Adrenal gland (tissue), 12 donors: ENCODE measurements around the gene PRSS12. TPM values are rescaled to one million over a fixed set of nuclear protein-coding genes. Genes with fewer than 3 reads are reported as not detected.
A peak's percentile ranks its signal among the peaks of the same experiment; 100 is the strongest.
"Not testable (repeated sequence)": the region's sequence is repeated elsewhere in the genome, so short reads cannot be mapped to it uniquely, and the experiment has no call there.

Experiments used
- DNase-seq, 7 donors: peaks; one replicate each; pipeline ENCODE4 v3.0.0-alpha.2; 2019 to 2020
- H3K27ac ChIP-seq, 5 donors: fragments of 200-600 bp; sonication (generic) in 4 of 5; 1 replicate in 3 of 5; 2 replicates in 2 of 5; pipeline versions ENCODE4 v1.5.1 to v1.8.0; 2016 to 2020; ENCODE audit warnings: mild to moderate bottlenecking in 1 of 5
- H3K27me3 ChIP-seq: fragments of 200-600 bp; 2 replicates; pipeline ENCODE4 v1.8.0; 2021
- H3K36me3 ChIP-seq, 2 donors: fragments of 200-600 bp; replicated peaks in 1 of 2; 1 replicate in 1 of 2; 2 replicates in 1 of 2; pipeline versions ENCODE4 v1.5.1 to v1.8.0; 2018 to 2022
- H3K4me1 ChIP-seq, 2 donors: fragments of 200-600 bp; replicated peaks in 1 of 2; 1 replicate in 1 of 2; 2 replicates in 1 of 2; pipeline versions ENCODE4 v1.5.1 to v1.8.0; 2018 to 2021
- H3K4me3 ChIP-seq, 4 donors: fragments of 200-600 bp; sonication (generic) in 3 of 4; one replicate each; pipeline ENCODE4 v1.5.1; 2016 to 2018
- H3K9me3 ChIP-seq, 3 donors: fragments of 200-600 bp; sonication (generic) in 1 of 3; replicated peaks in 1 of 3; 1 replicate in 2 of 3; 2 replicates in 1 of 3; pipeline versions ENCODE4 v1.5.1 to v1.8.0; 2016 to 2021
- POLR2A ChIP-seq, 2 donors: fragments of 450-650 bp; IDR thresholded peaks; one replicate each; pipeline ENCODE4 v1.6.1; 2017; ENCODE audit warnings: antibody characterized with exemption in 2 of 2, mild to moderate bottlenecking in 2 of 2, moderate library complexity in 1 of 2
- WGBS, 4 donors: extraction: QIAGEN DNeasy Blood & Tissue Kit in 2 of 4; methylation state at CpG; one replicate each; pipeline versions ENCODE4 v1.1.5 to v1.1.7; 2013 to 2017; 5-methylcytosine and 5-hydroxymethylcytosine counted together
- intact Hi-C, 2 donors: fragments of 100-400 bp; cut with DNase I; formaldehyde crosslinking; loops; one replicate each; pipeline versions ENCODE4 v1.14.1 to v1.15.0; 2022 to 2023
- polyA plus RNA-seq, 3 donors: library from polyadenylated mRNA; stranded (reverse); fragments of 200-250 nt in 2 of 3; fragments of 350-450 nt in 1 of 3; fragmentation: Illumina TruSeq in 1 of 3; extraction: RNeasy Lipid Tissue Mini Kit (QIAGEN cat#74804) in 1 of 3; gene quantifications; one replicate each; pipeline ENCODE4 v1.2.3, GENCODE V29; 2013 to 2014
- total RNA-seq, 9 donors: library from RNA; depleted of rRNA in 4 of 9; stranded (reverse); fragments of >200 nt in 4 of 9; fragments of 120-200 nt in 1 of 9; fragmentation: NEBNext Ultra II Directional in 1 of 9; extraction: Animal tissue kit (Norgen Biotek cat#: 25700) in 1 of 9; gene quantifications; one replicate each; pipeline versions ENCODE4 v1.1.0 to v1.2.4, GENCODE V29; 2013 to 2023
- TF ChIP-seq, protein P1 (sequence below), 6 experiments: fragments of 450-650 bp in 4 of 6; fragments of 200-600 bp in 2 of 6; sonication (generic) in 1 of 6; IDR thresholded peaks; 1 replicate in 5 of 6; 2 replicates in 1 of 6; pipeline versions ENCODE4 v1.5.1 to v1.8.0; 2016 to 2021; ENCODE audit warnings: antibody characterized with exemption in 6 of 6, mild to moderate bottlenecking in 2 of 6, moderate library complexity in 1 of 6
- donor health status: healthy with polysubstance abuse.
- donor health status: Bipolar disorder and iron deficiency.
- donor health status: DM: yes; HTN: yes; CAD: no.
- donor health status: DM: no; HTN: no; CAD: no.
- donor health status: DM: no; HTN: no; CAD: no.
- donor health status: DM: yes; HTN: yes; CAD: no.

Gene PRSS12
- total and polyA plus RNA-seq, 12 donors = 0.07 to 0.89 (median 0.23) TPM; not detected in 3

DNA sequence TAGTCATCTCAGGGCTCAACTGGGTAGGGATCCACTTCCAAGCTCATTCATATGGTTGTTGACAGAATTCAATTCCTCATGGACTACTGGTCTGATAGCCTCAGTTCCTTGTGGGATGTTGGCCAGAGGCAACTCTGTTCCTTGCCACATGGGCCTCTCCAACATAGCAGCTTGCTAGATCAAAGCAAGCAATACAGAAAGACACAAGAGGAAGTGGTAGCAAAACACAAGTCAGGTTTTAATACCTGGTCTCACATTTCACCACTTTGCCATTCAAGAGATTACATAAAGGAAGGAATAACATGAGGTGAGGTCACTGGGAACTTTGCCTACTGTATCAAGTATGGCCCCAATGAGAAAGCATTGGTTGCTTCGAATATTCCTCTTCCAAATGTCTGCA lies 79.2 kb downstream of the PRSS12 start:
- WGBS, 4 donors = 76 to 86% (median 83%) methylated on average over 1 of the region's 1 CpG
- TF ChIP-seq POLR2A (IDR thresholded peaks at IDR 0.05) = no peak
- TF ChIP-seq, protein P1, sequence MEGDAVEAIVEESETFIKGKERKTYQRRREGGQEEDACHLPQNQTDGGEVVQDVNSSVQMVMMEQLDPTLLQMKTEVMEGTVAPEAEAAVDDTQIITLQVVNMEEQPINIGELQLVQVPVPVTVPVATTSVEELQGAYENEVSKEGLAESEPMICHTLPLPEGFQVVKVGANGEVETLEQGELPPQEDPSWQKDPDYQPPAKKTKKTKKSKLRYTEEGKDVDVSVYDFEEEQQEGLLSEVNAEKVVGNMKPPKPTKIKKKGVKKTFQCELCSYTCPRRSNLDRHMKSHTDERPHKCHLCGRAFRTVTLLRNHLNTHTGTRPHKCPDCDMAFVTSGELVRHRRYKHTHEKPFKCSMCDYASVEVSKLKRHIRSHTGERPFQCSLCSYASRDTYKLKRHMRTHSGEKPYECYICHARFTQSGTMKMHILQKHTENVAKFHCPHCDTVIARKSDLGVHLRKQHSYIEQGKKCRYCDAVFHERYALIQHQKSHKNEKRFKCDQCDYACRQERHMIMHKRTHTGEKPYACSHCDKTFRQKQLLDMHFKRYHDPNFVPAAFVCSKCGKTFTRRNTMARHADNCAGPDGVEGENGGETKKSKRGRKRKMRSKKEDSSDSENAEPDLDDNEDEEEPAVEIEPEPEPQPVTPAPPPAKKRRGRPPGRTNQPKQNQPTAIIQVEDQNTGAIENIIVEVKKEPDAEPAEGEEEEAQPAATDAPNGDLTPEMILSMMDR (IDR thresholded peaks at IDR 0.05) = no peak
- H3K27me3 ChIP-seq = no peaks in the 10 kb centered on the region
- no peak overlapping the region for H3K4me3 ChIP-seq
- no peaks in the 10 kb centered on the region for H3K9me3 ChIP-seq
- no peaks in the 10 kb centered on the region for H3K36me3 ChIP-seq
- intact Hi-C loops = no loop called here
- no peak for DNase-seq
- no peaks in the 10 kb centered on the region for H3K4me1 ChIP-seq
- H3K27ac ChIP-seq = no peak overlapping the region

DNA sequence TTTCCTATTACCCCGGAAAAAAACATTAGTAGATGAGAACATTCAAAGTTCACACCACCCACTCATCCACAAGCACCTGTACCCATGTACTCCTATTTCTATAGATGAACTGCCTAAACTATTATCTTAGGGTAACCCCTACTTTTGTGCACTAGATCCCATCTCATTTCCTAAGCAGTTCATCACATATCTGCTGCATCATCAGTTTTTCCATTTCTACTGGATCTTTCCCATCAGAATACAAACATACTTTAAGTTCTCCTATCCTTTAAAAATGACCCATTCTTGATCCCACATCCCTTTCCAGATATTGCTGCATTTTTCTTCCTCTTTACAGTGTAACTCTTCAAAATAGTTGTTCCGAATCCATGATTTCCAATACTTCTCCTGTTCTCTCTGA lies 81.0 kb downstream of the PRSS12 start:
- intact Hi-C loops = no loop called here
- whole genome bisulfite sequencing, 4 donors = 76 to 87% (median 78%) methylated on average over 2 of the region's 2 CpGs
- TF ChIP-seq, protein P1 (IDR thresholded peaks at IDR 0.05) = no peak
- no peak for TF ChIP-seq POLR2A (IDR thresholded peaks at IDR 0.05)
- Histone ChIP-seq H3K4me3 (no peak overlapping the region), H3K36me3 (no peaks in the 10 kb centered on the region), H3K4me1 (no peaks in the 10 kb centered on the region), H3K27ac (no peak overlapping the region), H3K27me3 (no peaks in the 10 kb centered on the region), H3K9me3 (no peaks in the 10 kb centered on the region)
- DNase-seq = no peak

DNA sequence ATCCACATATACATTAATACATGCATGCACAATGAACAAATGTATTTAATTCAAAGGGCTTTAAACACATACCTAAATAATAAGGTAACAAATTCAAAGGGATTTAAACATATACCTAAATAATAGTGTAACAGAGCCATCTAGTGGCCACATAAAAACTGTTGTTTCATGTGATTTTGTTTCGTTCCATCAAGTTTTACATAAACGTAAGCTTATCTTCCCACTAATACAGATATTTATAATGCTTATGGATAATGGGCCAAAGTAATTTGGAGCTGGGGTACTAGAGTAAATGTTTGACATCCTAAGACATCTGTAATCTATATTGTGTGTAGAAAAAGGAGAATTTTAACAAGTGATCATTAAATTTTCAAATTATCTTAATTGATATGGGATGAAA lies 82.3 kb downstream of the PRSS12 start:
- Histone ChIP-seq H3K27ac (no peak overlapping the region), H3K9me3 (no peaks in the 10 kb centered on the region), H3K36me3 (no peaks in the 10 kb centered on the region), H3K4me1 (no peaks in the 10 kb centered on the region), H3K4me3 (no peak overlapping the region), H3K27me3 (peaks cover 4% of the 10 kb centered on the region)
- WGBS, 4 donors = 0 to 2% (median 1%) methylated on average over 2 of the region's 2 CpGs
- no peak for DNase-seq
- intact Hi-C loops = no loop called here
- no peak for TF ChIP-seq POLR2A (IDR thresholded peaks at IDR 0.05)
- TF ChIP-seq, protein P1 (IDR thresholded peaks at IDR 0.05) = peak; percentile 40 to 72 (median 48)

DNA sequence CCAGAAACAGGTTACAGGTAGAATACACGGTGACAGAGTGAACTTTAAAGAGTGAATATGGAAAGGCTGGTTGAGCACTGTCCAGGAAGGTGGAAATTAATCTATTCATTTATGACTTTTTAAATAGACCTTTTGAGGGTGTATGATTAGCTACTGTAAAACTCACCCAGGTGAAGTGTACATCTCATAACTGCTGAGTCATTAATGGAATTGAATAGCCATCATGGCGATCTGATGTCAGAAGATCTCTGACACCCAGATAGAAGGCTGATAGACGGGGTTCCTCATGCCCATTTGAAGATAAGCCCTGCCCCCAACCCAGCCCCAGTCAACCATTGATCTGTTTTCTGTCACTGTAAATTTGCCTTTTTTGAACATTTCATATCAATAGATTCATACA lies 84.0 kb downstream of the PRSS12 start:
- no peak overlapping the region for H3K4me3 ChIP-seq
- DNase-seq = no peak
- TF ChIP-seq, protein P1 (IDR thresholded peaks at IDR 0.05) = no peak
- TF ChIP-seq POLR2A (IDR thresholded peaks at IDR 0.05) = no peak
- H3K9me3 ChIP-seq = no peaks in the 10 kb centered on the region
- peaks cover 8% of the 10 kb centered on the region for H3K27me3 ChIP-seq
- intact Hi-C loops = no loop called here
- no peaks in the 10 kb centered on the region for H3K36me3 ChIP-seq
- WGBS, 4 donors = 59 to 73% (median 69%) methylated on average over 3 of the region's 3 CpGs
- H3K27ac ChIP-seq = no peak overlapping the region
- H3K4me1 ChIP-seq = no peaks in the 10 kb centered on the region

DNA sequence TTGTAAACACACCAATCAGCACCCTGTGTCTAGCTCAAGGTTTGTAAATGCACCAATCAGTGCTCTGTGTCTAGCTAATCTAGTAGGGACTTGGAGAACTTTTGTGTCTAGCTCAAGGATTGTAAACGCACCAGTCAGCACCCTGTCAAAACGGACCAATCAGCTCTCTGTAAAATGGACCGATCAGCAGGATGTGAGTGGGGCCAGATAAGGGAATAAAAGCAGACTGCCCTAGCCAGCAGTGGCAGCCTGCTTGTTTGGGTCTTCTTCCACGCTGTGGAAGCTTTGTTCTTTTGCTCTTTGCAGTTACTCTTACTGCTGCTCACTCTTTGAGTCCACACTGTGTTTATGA lies 86.7 kb downstream of the PRSS12 start:
- H3K36me3 ChIP-seq, DNase-seq, intact Hi-C loops, H3K4me3 ChIP-seq, H3K9me3 ChIP-seq, H3K27me3 ChIP-seq, H3K4me1 ChIP-seq, H3K27ac ChIP-seq: not testable (repeated sequence)
- WGBS, 4 donors = 89 to 98% (median 91%) methylated on average over 3 to 4 of the region's 4 CpGs
